ENCODE measurements around the gene SAMD8. TPM values are rescaled to one million over a fixed set of nuclear protein-coding genes. Genes with fewer than 3 reads are reported as not detected.

SAMD8 gene
- total and polyA plus RNA-seq, 5 donors = 8.8 to 26.7 (median 23.6) TPM

- H3K4me1 ChIP-seq (ENCODE audit: control insufficient read depth, insufficient read depth, low read length) = no peaks in the 10 kb centered on the region
- ATAC-seq (no peak), DNase-seq (no peak)
- 94% methylated on average over 9 of the region's 9 CpGs for WGBS
- H3K27me3 ChIP-seq (ENCODE audit: control insufficient read depth, insufficient read depth) = no peaks in the 10 kb centered on the region
- intact Hi-C loops (cut with DNase I) = no loop called here
- no peaks in the 10 kb centered on the region for H3K9me3 ChIP-seq (ENCODE audit: control insufficient read depth, low read length)
- H3K4me3 ChIP-seq (ENCODE audit: low read length) = no peak overlapping the region
- no peak overlapping the region for H3K27ac ChIP-seq (ENCODE audit: low read length)
Measured at GRCh38 chr10:75086278-75086934, 25.1 kb upstream of the SAMD8 start.

- Histone ChIP-seq H3K4me1 (ENCODE audit: control insufficient read depth, insufficient read depth, low read length) (no peaks in the 10 kb centered on the region), H3K27ac (ENCODE audit: low read length) (no peak overlapping the region), H3K27me3 (ENCODE audit: control insufficient read depth, insufficient read depth) (no peaks in the 10 kb centered on the region), H3K4me3 (ENCODE audit: low read length) (no peak overlapping the region), H3K9me3 (ENCODE audit: control insufficient read depth, low read length) (no peaks in the 10 kb centered on the region)
- DNase-seq = no peak
- intact Hi-C loops (cut with DNase I) = no loop called here
- WGBS = 98% methylated on average over 2 of the region's 2 CpGs
- ATAC-seq = no peak
Measured at GRCh38 chr10:75088640-75089039, 22.8 kb upstream of the SAMD8 start.

GRCh38 chr10:75089634-75090033, 21.8 kb upstream of the SAMD8 start:
- H3K27me3 ChIP-seq (ENCODE audit: control insufficient read depth, insufficient read depth) = no peaks in the 10 kb centered on the region
- no peak for ATAC-seq
- no peak for DNase-seq
- intact Hi-C loops (cut with DNase I) = loop anchor here in 2 of 4 donors (10.0 kb wide), 2 partner anchors 55 to 825 kb away; no protein-coding TSS in a partner anchor
- 86% methylated on average over 6 of the region's 6 CpGs for WGBS
- H3K4me1 ChIP-seq (ENCODE audit: control insufficient read depth, insufficient read depth, low read length) = no peaks in the 10 kb centered on the region
- H3K9me3 ChIP-seq (ENCODE audit: control insufficient read depth, low read length) = no peaks in the 10 kb centered on the region
- H3K27ac ChIP-seq (ENCODE audit: low read length) = no peak overlapping the region
- no peak overlapping the region for H3K4me3 ChIP-seq (ENCODE audit: low read length)

GRCh38 chr10:75091146-75091545, 20.3 kb upstream of the SAMD8 start:
- ATAC-seq = no peak
- intact Hi-C loops (cut with DNase I) = loop anchor here in 2 of 4 donors (10.0 kb wide), 2 partner anchors 56 to 826 kb away; no protein-coding TSS in a partner anchor
- H3K27ac ChIP-seq (ENCODE audit: low read length) = no peak overlapping the region

GRCh38 chr10:75094465-75094864, 17.0 kb upstream of the SAMD8 start:
- peak in 1 of 2 donors; percentile 60 for ATAC-seq
- no peak overlapping the region for H3K4me3 ChIP-seq (ENCODE audit: low read length)
- no peak overlapping the region for H3K27ac ChIP-seq (ENCODE audit: low read length)
- 82% methylated on average over 10 of the region's 10 CpGs for WGBS
- H3K9me3 ChIP-seq (ENCODE audit: control insufficient read depth, low read length) = no peaks in the 10 kb centered on the region
- no peaks in the 10 kb centered on the region for H3K4me1 ChIP-seq (ENCODE audit: control insufficient read depth, insufficient read depth, low read length)
- H3K27me3 ChIP-seq (ENCODE audit: control insufficient read depth, insufficient read depth) = no peaks in the 10 kb centered on the region
- DNase-seq = peak in 1 of 3 donors; percentile 54
- intact Hi-C loops (cut with DNase I) = loop anchor here in 2 of 4 donors (10.0 kb wide), 2 partner anchors 60 to 830 kb away; no protein-coding TSS in a partner anchor

More at GRCh38 chr10:75091146-75091545, 20.3 kb upstream of the SAMD8 start:
- WGBS = 78% methylated on average over 3 of the region's 3 CpGs
- no peaks in the 10 kb centered on the region for H3K4me1 ChIP-seq (ENCODE audit: control insufficient read depth, insufficient read depth, low read length)
- no peak overlapping the region for H3K4me3 ChIP-seq (ENCODE audit: low read length)
- H3K27me3 ChIP-seq (ENCODE audit: control insufficient read depth, insufficient read depth) = no peaks in the 10 kb centered on the region
- H3K9me3 ChIP-seq (ENCODE audit: control insufficient read depth, low read length) = no peaks in the 10 kb centered on the region
- no peak for DNase-seq

- no peaks in the 10 kb centered on the region for H3K4me1 ChIP-seq (ENCODE audit: control insufficient read depth, insufficient read depth, low read length)
- H3K27ac ChIP-seq (ENCODE audit: low read length) = no peak overlapping the region
- WGBS = 90% methylated on average over 14 of the region's 14 CpGs
- H3K27me3 ChIP-seq (ENCODE audit: control insufficient read depth, insufficient read depth) = no peaks in the 10 kb centered on the region
- H3K4me3 ChIP-seq (ENCODE audit: low read length) = no peak overlapping the region
- ATAC-seq (no peak), DNase-seq (no peak)
- intact Hi-C loops (cut with DNase I) = loop anchor here in 2 of 4 donors (10.0 kb wide), 2 partner anchors 61 to 831 kb away; no protein-coding TSS in a partner anchor
- no peaks in the 10 kb centered on the region for H3K9me3 ChIP-seq (ENCODE audit: control insufficient read depth, low read length)
Measured at GRCh38 chr10:75095631-75096030, 15.8 kb upstream of the SAMD8 start.

GRCh38 chr10:75096749-75097148, 14.7 kb upstream of the SAMD8 start:
- no peak for ATAC-seq
- Histone ChIP-seq H3K27me3 (ENCODE audit: control insufficient read depth, insufficient read depth) (no peaks in the 10 kb centered on the region), H3K4me3 (ENCODE audit: low read length) (no peak overlapping the region), H3K4me1 (ENCODE audit: control insufficient read depth, insufficient read depth, low read length) (no peaks in the 10 kb centered on the region), H3K9me3 (ENCODE audit: control insufficient read depth, low read length) (no peaks in the 10 kb centered on the region), H3K27ac (ENCODE audit: low read length) (no peak overlapping the region)
- no peak for DNase-seq
- intact Hi-C loops (cut with DNase I) = loop anchor here in 2 of 4 donors (10.0 kb wide), 2 partner anchors 62 to 832 kb away; no protein-coding TSS in a partner anchor

GRCh38 chr10:75097666-75098285, 13.7 kb upstream of the SAMD8 start:
- Histone ChIP-seq H3K27ac (ENCODE audit: low read length) (no peak overlapping the region), H3K4me3 (ENCODE audit: low read length) (no peak overlapping the region), H3K4me1 (ENCODE audit: control insufficient read depth, insufficient read depth, low read length) (no peaks in the 10 kb centered on the region), H3K27me3 (ENCODE audit: control insufficient read depth, insufficient read depth) (no peaks in the 10 kb centered on the region), H3K9me3 (ENCODE audit: control insufficient read depth, low read length) (no peaks in the 10 kb centered on the region)
- no peak for DNase-seq
- ATAC-seq = no peak
- WGBS = 94% methylated on average over 11 of the region's 11 CpGs
- intact Hi-C loops (cut with DNase I) = loop anchor here in 2 of 4 donors (10.0 kb wide), 2 partner anchors 63 to 833 kb away; no protein-coding TSS in a partner anchor

GRCh38 chr10:75098902-75099673, 12.4 kb upstream of the SAMD8 start:
- H3K27me3 ChIP-seq (ENCODE audit: control insufficient read depth, insufficient read depth) = no peaks in the 10 kb centered on the region
- 89% methylated on average over 14 of the region's 14 CpGs for WGBS
- no peak overlapping the region for H3K27ac ChIP-seq (ENCODE audit: low read length)
- ATAC-seq (no peak), DNase-seq (no peak)
- no peaks in the 10 kb centered on the region for H3K9me3 ChIP-seq (ENCODE audit: control insufficient read depth, low read length)
- intact Hi-C loops (cut with DNase I) = loop anchor here in 2 of 4 donors (10.0 kb wide), 2 partner anchors 64 to 834 kb away; no protein-coding TSS in a partner anchor
- no peaks in the 10 kb centered on the region for H3K4me1 ChIP-seq (ENCODE audit: control insufficient read depth, insufficient read depth, low read length)
- no peak overlapping the region for H3K4me3 ChIP-seq (ENCODE audit: low read length)

GRCh38 chr10:75099952-75100763, 11.3 kb upstream of the SAMD8 start:
- WGBS = 23% methylated on average over 18 of the region's 18 CpGs
- intact Hi-C loops (cut with DNase I) = loop anchor here (5.0 to 10.0 kb wide), 6 partner anchors 65 to 858 kb away; partner anchors contain the start of gene KAT6B (in 1 of the 4)
- no peaks in the 10 kb centered on the region for H3K9me3 ChIP-seq (ENCODE audit: control insufficient read depth, low read length)
- H3K27ac ChIP-seq (ENCODE audit: low read length) = no peak overlapping the region
- peak; percentile 79 to 93 (median 91) for DNase-seq
- peak; percentile 84 to 87 for ATAC-seq
- no peaks in the 10 kb centered on the region for H3K27me3 ChIP-seq (ENCODE audit: control insufficient read depth, insufficient read depth)
- no peaks in the 10 kb centered on the region for H3K4me1 ChIP-seq (ENCODE audit: control insufficient read depth, insufficient read depth, low read length)
- H3K4me3 ChIP-seq (ENCODE audit: low read length) = no peak overlapping the region
